GM10266 (cell line): Measurements from ENCODE around the gene TCEAL1.
"Not testable (repeated sequence)": the region's sequence is repeated elsewhere in the genome, so short reads cannot be mapped to it uniquely, and the experiment has no call there.

Experiments
- DNase-seq: peaks from one replicate; pipeline ENCODE4 v3.0.0; 2012; ENCODE audit errors: extremely low spot score
- CTCF ChIP-seq: IDR thresholded peaks from 2 replicates; pipeline ENCODE4 v1.5.1; 2012; ENCODE audit warnings: mild to moderate bottlenecking, low read depth; ENCODE audit not compliant: control insufficient read depth, insufficient read depth; ENCODE audit errors: missing control alignments

TCEAL1 gene

GRCh38 chrX:103658681-103659433, 30.1 kb downstream of the TCEAL1 start:
- DNase-seq, result no peak
- TF ChIP-seq CTCF, result no peak

- not testable (repeated sequence) for DNase-seq
Measured at GRCh38 chrX:103659460-103659859, 30.7 kb downstream of the TCEAL1 start.

GRCh38 chrX:103663981-103664762, 35.4 kb downstream of the TCEAL1 start:
- no peak for TF ChIP-seq CTCF
- no peak for DNase-seq

GRCh38 chrX:103666202-103667107, 37.7 kb downstream of the TCEAL1 start:
- DNase-seq, result no peak
- no peak for TF ChIP-seq CTCF

GRCh38 chrX:103669745-103670144, 41.0 kb downstream of the TCEAL1 start:
- TF ChIP-seq CTCF, result no peak
- no peak for DNase-seq

- no peak for TF ChIP-seq CTCF
- DNase-seq, result no peak
Measured at GRCh38 chrX:103674531-103675454, 46.0 kb downstream of the TCEAL1 start.
